Neural cell (in vitro differentiated cells): ENCODE data around the gene OCRL. TPM values are rescaled to one million over a fixed set of nuclear protein-coding genes. Genes with fewer than 3 reads are reported as not detected.

Experiments used
- H2AFZ ChIP-seq: fragments of 200-600, 300-800 bp; sonication (generic), shearing (Covaris generic); 2 replicates; pipeline ENCODE4 v1.6.0; 2014; ENCODE audit warnings: low read depth, mild to moderate bottlenecking, antibody characterized with exemption, low read length, moderate library complexity
- H3F3A ChIP-seq: fragments of 200-600 bp; shearing (Covaris generic); 2 replicates; pipeline ENCODE4 v1.6.1; 2016; ENCODE audit warnings: mild to moderate bottlenecking, moderate library complexity, mixed read lengths, antibody characterized with exemption, low read length; ENCODE audit not compliant: insufficient read depth, poor library complexity, severe bottlenecking
- H3K27ac ChIP-seq: fragments of 200-600, 300-800 bp; sonication (generic), shearing (Covaris generic); 2 replicates; pipeline ENCODE4 v1.5.1; 2014; ENCODE audit warnings: mild to moderate bottlenecking, low read length, moderate library complexity
- H3K27me3 ChIP-seq: fragments of 300-800, 200-600 bp; sonication (generic), shearing (Covaris generic); 2 replicates; pipeline ENCODE4 v1.6.0; 2014; ENCODE audit warnings: mild to moderate bottlenecking, low read depth, low read length, moderate library complexity; ENCODE audit not compliant: insufficient read depth
- H3K36me3 ChIP-seq: fragments of 300-800, 200-600 bp; sonication (generic), shearing (Covaris generic); 2 replicates; pipeline ENCODE4 v1.5.1; 2014; ENCODE audit warnings: mild to moderate bottlenecking, antibody characterized with exemption, low read length, moderate library complexity; ENCODE audit not compliant: insufficient read depth
- H3K4me2 ChIP-seq: fragments of 300-800, 200-600 bp; sonication (generic), shearing (Covaris generic); 2 replicates; pipeline ENCODE4 v1.6.0; 2014; ENCODE audit warnings: mild to moderate bottlenecking, low read length
- H3K4me3 ChIP-seq: fragments of 300-800, 200-600 bp; sonication (generic), shearing (Covaris generic); 2 replicates; pipeline ENCODE4 v1.5.1; 2014; ENCODE audit warnings: mild to moderate bottlenecking, low read length, moderate library complexity
- H3K79me2 ChIP-seq: fragments of 200-600 bp; shearing (Covaris generic); replicated peaks from 2 replicates; pipeline ENCODE4 v1.6.0; 2014; ENCODE audit warnings: mild to moderate bottlenecking, low read length, moderate library complexity; ENCODE audit not compliant: insufficient read depth
- H3K9ac ChIP-seq: fragments of 300-800, 200-600 bp; sonication (generic), shearing (Covaris generic); 2 replicates; pipeline ENCODE4 v1.6.1; 2016; ENCODE audit warnings: mild to moderate bottlenecking, low read length, mixed read lengths
- H3K9me2 ChIP-seq: fragments of 200-600 bp; shearing (Covaris generic); 2 replicates; pipeline ENCODE4 v1.6.1; 2016; ENCODE audit warnings: mild to moderate bottlenecking, low read length, mixed read lengths; ENCODE audit not compliant: insufficient read depth
- H3K9me3 ChIP-seq: fragments of 200-600, 300-800 bp; sonication (generic), shearing (Covaris generic); 2 replicates; pipeline ENCODE4 v1.6.1; 2016; ENCODE audit warnings: mild to moderate bottlenecking, mixed run types, low read length, moderate library complexity, mixed read lengths
- H4K20me1 ChIP-seq: fragments of 200-600 bp; shearing (Covaris generic); 2 replicates; pipeline ENCODE4 v1.6.1; 2016; ENCODE audit warnings: mild to moderate bottlenecking, mixed run types; ENCODE audit not compliant: insufficient read depth
- CTCF ChIP-seq: fragments of 450-650 bp; IDR thresholded peaks from 2 replicates; pipeline ENCODE4 v1.5.1; 2014; ENCODE audit warnings: antibody characterized with exemption, mild to moderate bottlenecking, moderate library complexity; ENCODE audit not compliant: poor library complexity, severe bottlenecking
- EP300 ChIP-seq: fragments of 450-650 bp; conservative IDR thresholded peaks from 2 replicates; pipeline ENCODE4 v1.6.1; 2014; ENCODE audit warnings: antibody characterized with exemption, mild to moderate bottlenecking, moderate library complexity; ENCODE audit not compliant: poor library complexity, severe bottlenecking
- EZH2 ChIP-seq: fragments of 200-600, 300-800 bp; shearing (Covaris generic), sonication (generic); IDR thresholded peaks from 2 replicates; pipeline ENCODE4 v1.6.1; 2014; ENCODE audit warnings: antibody characterized with exemption, low read length, borderline replicate concordance, mild to moderate bottlenecking; ENCODE audit not compliant: insufficient read depth, poor library complexity, severe bottlenecking
- MXI1 ChIP-seq: fragments of 450-650 bp; conservative IDR thresholded peaks from 2 replicates; pipeline ENCODE4 v1.6.1; 2014; ENCODE audit warnings: antibody characterized with exemption, mild to moderate bottlenecking; ENCODE audit not compliant: poor library complexity, severe bottlenecking
- POLR2AphosphoS5 ChIP-seq: IDR thresholded peaks from 2 replicates; pipeline ENCODE4 v1.6.1; 2012
- RAD21 ChIP-seq: fragments of 450-650 bp; conservative IDR thresholded peaks from 2 replicates; pipeline ENCODE4 v1.6.1; 2014; ENCODE audit warnings: antibody characterized with exemption, mild to moderate bottlenecking, moderate library complexity
- REST ChIP-seq: IDR thresholded peaks from 2 replicates; pipeline ENCODE4 v1.6.1; 2012; ENCODE audit warnings: borderline replicate concordance
- SMC3 ChIP-seq: fragments of 450-650 bp; conservative IDR thresholded peaks from 2 replicates; pipeline ENCODE4 v1.6.1; 2014; ENCODE audit warnings: antibody characterized with exemption, mild to moderate bottlenecking, moderate library complexity; ENCODE audit not compliant: poor library complexity
- TAF1 ChIP-seq: IDR thresholded peaks from 2 replicates; pipeline ENCODE4 v1.6.1; 2012; ENCODE audit warnings: low read depth
- polyA plus RNA-seq: library from polyadenylated mRNA; depleted of rRNA; stranded (reverse); fragments of >200 nt; gene quantifications from 2 replicates; pipeline ENCODE4 v1.2.3, GENCODE V29; 2014

Gene OCRL
- polyA plus RNA-seq, 1 donor from 2014 or later: 27.9 TPM

- H3K9ac ChIP-seq: no peak overlapping the region
- TF ChIP-seq RAD21: no peak
- no peak for TF ChIP-seq CTCF
- no peak for TF ChIP-seq SMC3
- no peak for TF ChIP-seq EP300
- TF ChIP-seq REST: no peak
- no peak for TF ChIP-seq MXI1
- no peak for TF ChIP-seq TAF1
- no peak for TF ChIP-seq EZH2
- no peak for TF ChIP-seq POLR2AphosphoS5
- H3K27ac ChIP-seq: no peak overlapping the region
Measured at GRCh38 chrX:129585691-129586090, 45.6 kb downstream of the OCRL start.

GRCh38 chrX:129586446-129586845 lies 46.4 kb downstream of the OCRL start:
- H3K9ac ChIP-seq: no peak overlapping the region

More at GRCh38 chrX:129585691-129586090, 45.6 kb downstream of the OCRL start:
- Histone ChIP-seq H3K79me2 (no peaks in the 10 kb centered on the region), H3K9me2 (no peaks in the 10 kb centered on the region), H3K4me3 (no peak overlapping the region), H3K27me3 (no peaks in the 10 kb centered on the region), H3K9me3 (no peaks in the 10 kb centered on the region), H3K36me3 (no peaks in the 10 kb centered on the region), H4K20me1 (no peaks in the 10 kb centered on the region), H3F3A (no peaks in the 10 kb centered on the region), H2AFZ (no peak overlapping the region), H3K4me2 (no peak overlapping the region)

More at GRCh38 chrX:129586446-129586845, 46.4 kb downstream of the OCRL start:
- Histone ChIP-seq H3K27me3 (no peaks in the 10 kb centered on the region), H2AFZ (no peak overlapping the region), H3K9me2 (no peaks in the 10 kb centered on the region), H4K20me1 (no peaks in the 10 kb centered on the region), H3K9me3 (no peaks in the 10 kb centered on the region), H3K36me3 (no peaks in the 10 kb centered on the region), H3F3A (no peaks in the 10 kb centered on the region), H3K4me3 (no peak overlapping the region), H3K79me2 (no peaks in the 10 kb centered on the region), H3K4me2 (no peak overlapping the region), H3K27ac (no peak overlapping the region)
- TF ChIP-seq EP300: no peak
- TF ChIP-seq RAD21: no peak
- no peak for TF ChIP-seq EZH2
- TF ChIP-seq SMC3: no peak
- TF ChIP-seq CTCF: no peak
- no peak for TF ChIP-seq MXI1
- TF ChIP-seq POLR2AphosphoS5: no peak
- no peak for TF ChIP-seq TAF1
- no peak for TF ChIP-seq REST
